GM12892 (cell line): ENCODE results near the gene JAG1.

ENCODE experiments used
- DNase-seq: peaks from one replicate; pipeline ENCODE4 v3.0.0; 2011; ENCODE audit not compliant: insufficient read length
- FAIRE-seq: peaks from 2 replicates; lab custom pipeline; 2011; peaks lifted over from hg19 to GRCh38; lab: Jason Lieb, UNC
- POLR2A ChIP-seq: IDR thresholded peaks from 2 replicates; pipeline ENCODE4 v1.6.1; 2011; ENCODE audit warnings: low read depth, low read length, control low read depth
- POLR2AphosphoS5 ChIP-seq: IDR thresholded peaks from 2 replicates; pipeline ENCODE4 v1.6.1; 2011; ENCODE audit warnings: low read depth, low read length, control low read depth
- TAF1 ChIP-seq: IDR thresholded peaks from 2 replicates; pipeline ENCODE4 v1.6.1; 2011; ENCODE audit warnings: low read depth, mild to moderate bottlenecking, control low read depth, low read length, borderline replicate concordance

The JAG1 gene

GRCh38 chr20:10639737-10640556 lies 33.9 kb downstream of the JAG1 start:
- FAIRE-seq (no peak), DNase-seq (no peak)
- TF ChIP-seq POLR2A (no peak), TAF1 (no peak), POLR2AphosphoS5 (no peak)

- TF ChIP-seq TAF1 (no peak), POLR2A (no peak), POLR2AphosphoS5 (no peak)
- FAIRE-seq (no peak), DNase-seq (no peak)
Observed at GRCh38 chr20:10639077-10639736, 34.6 kb downstream of the JAG1 start.

DNA sequence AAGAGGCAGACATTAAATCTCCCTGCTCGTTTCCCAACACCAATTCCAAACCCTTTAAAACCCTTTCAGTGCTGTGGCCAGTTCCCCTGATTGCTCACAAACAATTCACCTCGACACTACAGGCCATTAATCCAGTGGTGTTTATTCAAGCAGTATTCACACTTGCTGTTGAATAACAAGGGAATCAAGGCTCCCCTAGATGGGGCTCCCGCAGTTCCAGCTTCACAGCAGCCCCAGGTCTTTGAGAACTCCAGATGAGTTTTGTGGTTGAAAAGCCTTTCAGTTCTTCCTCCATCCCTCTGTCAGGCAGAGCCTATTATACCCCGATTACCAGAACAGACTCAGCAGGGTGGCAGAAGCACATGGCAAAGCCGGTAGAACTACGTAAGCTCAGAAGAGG lies 36.2 kb downstream of the JAG1 start:
- FAIRE-seq (no peak), DNase-seq (no peak)
- no peak for TF ChIP-seq POLR2AphosphoS5
- no peak for TF ChIP-seq POLR2A
- no peak for TF ChIP-seq TAF1

DNA sequence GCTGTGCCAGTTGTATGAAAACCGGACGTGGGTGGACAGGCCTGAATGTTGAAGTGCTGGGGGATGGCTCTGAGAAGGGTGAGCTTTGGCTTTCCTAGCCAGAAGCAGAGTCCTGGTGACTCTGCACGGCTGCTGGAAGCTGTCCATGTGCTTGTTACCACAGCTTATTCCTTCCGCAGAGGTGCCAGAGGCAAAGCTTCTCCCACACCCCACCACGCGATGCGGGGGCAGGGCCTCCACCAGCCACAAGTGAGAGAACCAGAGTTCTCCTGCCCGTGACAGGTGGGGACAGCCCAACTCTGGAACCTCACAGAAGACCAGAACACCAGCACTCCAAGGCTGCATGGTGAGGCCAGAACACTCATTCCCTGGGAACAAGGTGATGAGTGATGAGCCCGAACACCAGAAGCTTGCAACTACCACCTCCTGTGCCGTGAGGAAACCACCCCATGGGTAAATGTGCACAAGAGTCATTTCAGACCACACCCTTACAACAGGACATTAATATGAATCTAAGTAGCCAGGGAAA lies 36.7 kb downstream of the JAG1 start:
- FAIRE-seq (no peak), DNase-seq (no peak)
- TF ChIP-seq POLR2A, result no peak
- no peak for TF ChIP-seq TAF1
- TF ChIP-seq POLR2AphosphoS5, result no peak

- no peak for FAIRE-seq
- TF ChIP-seq POLR2AphosphoS5 (no peak), TAF1 (no peak), POLR2A (no peak)
- no peak for DNase-seq
Observed at GRCh38 chr20:10636326-10636818, 37.4 kb downstream of the JAG1 start.

- no peak for FAIRE-seq
- DNase-seq, result no peak
- TF ChIP-seq TAF1 (no peak), POLR2AphosphoS5 (no peak), POLR2A (no peak)
Observed at GRCh38 chr20:10635476-10636208, 38.2 kb downstream of the JAG1 start.

DNA sequence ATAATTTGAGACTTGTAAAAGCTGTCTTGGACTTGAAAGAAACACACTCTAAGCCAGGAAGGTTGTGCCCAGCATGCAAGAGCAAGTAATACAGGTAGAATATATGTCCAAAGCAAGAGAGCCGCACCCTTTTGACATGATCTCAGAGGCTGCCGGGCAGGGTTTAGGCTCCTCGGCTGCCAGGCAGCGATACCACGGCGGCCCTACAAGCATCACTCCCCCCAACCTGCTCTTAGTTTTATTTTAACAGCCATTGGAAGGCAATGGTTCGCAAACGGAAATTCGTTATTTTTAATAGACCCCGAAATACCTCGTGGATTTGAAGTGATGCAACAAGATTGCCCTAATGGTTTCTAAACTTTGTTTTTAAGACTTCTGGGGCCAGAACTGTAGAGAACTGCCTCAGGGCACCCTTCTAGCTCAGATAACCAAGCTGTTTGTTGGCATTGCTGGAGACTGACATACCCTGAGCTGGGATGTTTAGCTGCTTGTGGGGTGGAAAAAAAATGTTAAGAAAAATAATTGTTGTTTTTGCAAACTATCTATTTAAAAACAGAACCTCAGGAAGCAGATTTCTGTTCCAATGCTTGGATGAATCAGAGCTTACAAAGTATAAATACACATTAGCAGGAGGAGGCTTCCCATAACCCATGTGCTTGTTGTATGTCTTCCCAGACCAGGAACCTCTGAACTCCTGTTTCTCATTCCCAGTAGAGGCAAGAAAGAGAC lies 39.0 kb downstream of the JAG1 start:
- FAIRE-seq (no peak), DNase-seq (no peak)
- no peak for TF ChIP-seq POLR2A
- TF ChIP-seq POLR2AphosphoS5, result no peak
- TF ChIP-seq TAF1, result no peak

GRCh38 chr20:10634211-10634610 lies 39.6 kb downstream of the JAG1 start:
- DNase-seq (no peak), FAIRE-seq (no peak)
- TF ChIP-seq TAF1 (no peak), POLR2AphosphoS5 (no peak), POLR2A (no peak)

DNA sequence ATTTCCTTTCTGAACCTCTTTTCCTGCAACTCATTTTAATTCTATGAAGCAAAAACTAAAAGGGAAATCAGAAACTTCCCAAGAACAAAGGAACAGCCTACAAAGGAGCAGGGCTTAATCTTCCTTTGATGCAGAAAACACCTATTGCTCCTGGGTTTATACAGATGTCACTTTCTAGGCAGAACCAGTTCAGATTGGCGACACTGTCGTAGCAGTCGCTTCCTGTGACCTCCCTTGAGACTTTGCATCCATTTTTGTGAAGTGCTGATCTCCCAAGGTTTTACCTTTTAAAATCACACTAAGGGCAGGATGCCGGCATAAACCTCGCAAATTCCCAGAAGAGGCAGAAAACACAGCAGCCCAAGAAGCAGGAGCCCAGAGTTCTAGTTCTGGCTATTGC lies 40.1 kb downstream of the JAG1 start:
- FAIRE-seq (no peak), DNase-seq (no peak)
- no peak for TF ChIP-seq TAF1
- TF ChIP-seq POLR2AphosphoS5, result no peak
- no peak for TF ChIP-seq POLR2A

GRCh38 chr20:10632721-10633509 lies 40.9 kb downstream of the JAG1 start:
- TF ChIP-seq TAF1 (no peak), POLR2A (no peak), POLR2AphosphoS5 (no peak)

More at GRCh38 chr20:10632721-10633509, 40.9 kb downstream of the JAG1 start:
- DNase-seq (no peak), FAIRE-seq (no peak)
